PC-3 (cell line): ENCODE measurements around the gene MAST2. TPM values are rescaled to one million over a fixed set of nuclear protein-coding genes. Genes with fewer than 3 reads are reported as not detected.

ENCODE experiments used
- ATAC-seq: fragments of 200-7000 bp; cut with Tn5 transposase; 2 replicates; pipeline ENCODE4 v1.9.1; 2020; ENCODE audit warnings: mild to moderate bottlenecking, moderate library complexity
- BruUV-seq: library from RNA; stranded (reverse); fragments of 400-500 nt; replicated peaks from 2 replicates; lab custom pipeline; 2021; lab: Mats Ljungman, UMichigan
- CTCF ChIA-PET: fragments of 300-600 bp; sonication (Branson Sonifier 250); formaldehyde crosslinking; loops from one replicate; lab custom pipeline; 2022; ENCODE audit warnings: antibody characterized with exemption; lab: Charles Lee
- POLR2A ChIA-PET: fragments of 300-600 bp; sonication (Branson Sonifier 250); formaldehyde crosslinking; loops from one replicate; lab custom pipeline; 2022; ENCODE audit warnings: antibody characterized with exemption; ENCODE audit not compliant: unreplicated experiment; lab: Charles Lee
- DNase-seq: peaks from one replicate; pipeline ENCODE4 v3.0.0-alpha.2; 2015
- H2AFZ ChIP-seq: fragments of 300-600 bp; sonication (generic); 2 replicates; pipeline ENCODE4 v1.6.0; 2016; ENCODE audit warnings: antibody characterized with exemption, low read length
- H3F3A ChIP-seq: fragments of 300-600 bp; sonication (generic); one replicate; pipeline ENCODE4 v1.6.0; 2017; ENCODE audit warnings: antibody characterized with exemption, low read length, control low read depth, mild to moderate bottlenecking; ENCODE audit not compliant: unreplicated experiment
- H3K27ac ChIP-seq: fragments of 300-600 bp; sonication (generic); 2 replicates; pipeline ENCODE4 v1.5.1; 2016; ENCODE audit warnings: mild to moderate bottlenecking, low read length
- H3K27me3 ChIP-seq: fragments of 300-600 bp; sonication (generic); 2 replicates; pipeline ENCODE4 v1.6.1; 2016; ENCODE audit warnings: low read length, mixed read lengths
- H3K36me3 ChIP-seq: fragments of 300-600 bp; sonication (generic); 2 replicates; pipeline ENCODE4 v1.6.1; 2016; ENCODE audit warnings: low read depth, mixed run types, low read length, mixed read lengths
- H3K4me1 ChIP-seq: fragments of 300-600 bp; sonication (generic); 2 replicates; pipeline ENCODE4 v1.5.1; 2016; ENCODE audit warnings: low read length; ENCODE audit not compliant: insufficient read depth
- H3K4me2 ChIP-seq: fragments of 300-600 bp; sonication (generic); 2 replicates; pipeline ENCODE4 v1.6.0; 2016; ENCODE audit warnings: low read length
- H3K4me3 ChIP-seq: fragments of 300-600 bp; sonication (generic); 2 replicates; pipeline ENCODE4 v1.5.1; 2016; ENCODE audit warnings: mild to moderate bottlenecking, low read length, mixed read lengths
- H3K79me2 ChIP-seq: fragments of 300-600 bp; sonication (generic); 2 replicates; pipeline ENCODE4 v1.6.1; 2017; ENCODE audit warnings: low read length, mixed read lengths
- H3K9ac ChIP-seq: fragments of 300-600 bp; sonication (generic); 2 replicates; pipeline ENCODE4 v1.6.0; 2016; ENCODE audit warnings: mild to moderate bottlenecking, low read length
- H3K9me2 ChIP-seq: fragments of 300-600 bp; sonication (generic); replicated peaks from 2 replicates; pipeline ENCODE4 v1.6.1; 2016; ENCODE audit warnings: mixed run types, low read length, mixed read lengths
- H3K9me3 ChIP-seq: fragments of 300-600 bp; sonication (generic); 2 replicates; pipeline ENCODE4 v1.6.1; 2016; ENCODE audit warnings: low read length, mixed read lengths
- H4K20me1 ChIP-seq: fragments of 300-600 bp; sonication (generic); 2 replicates; pipeline ENCODE4 v1.6.1; 2016; ENCODE audit warnings: low read length, mixed read lengths
- CTCF ChIP-seq: fragments of 300-600 bp; sonication (generic); conservative IDR thresholded peaks from 2 replicates; pipeline ENCODE4 v1.5.1; 2017; ENCODE audit warnings: antibody characterized with exemption, low read depth, mild to moderate bottlenecking, low read length
- EZH2 ChIP-seq: fragments of 300-600 bp; sonication (generic); IDR thresholded peaks from one replicate; pipeline ENCODE4 v1.6.1; 2017; ENCODE audit warnings: antibody characterized with exemption, mild to moderate bottlenecking, low read length; ENCODE audit not compliant: unreplicated experiment
- EZH2phosphoT487 ChIP-seq: fragments of 300-600 bp; sonication (generic); IDR thresholded peaks from 2 replicates; pipeline ENCODE4 v1.6.1; 2018; ENCODE audit warnings: mild to moderate bottlenecking, antibody characterized with exemption, low read length, borderline replicate concordance
- intact Hi-C: fragments of 100-400 bp; cut with micrococcal nuclease; formaldehyde crosslinking; loops from 2 replicates; pipeline ENCODE4 v1.9.0; 2023
- total RNA-seq: library from RNA; depleted of rRNA; stranded (reverse); fragments of >200 nt; gene quantifications from 2 replicates; pipeline ENCODE4 v1.2.3, GENCODE V29; 2014

The MAST2 gene
- total RNA-seq, 1 experiment from 2014 or later = 29.3 TPM

- no peak overlapping the region for H3K9ac ChIP-seq
- ChIA-PET POLR2A (no interaction called here), CTCF (no interaction called here)
- no peaks in the 10 kb centered on the region for H3K36me3 ChIP-seq
- no peak overlapping the region for H3K27ac ChIP-seq
- no peaks in the 10 kb centered on the region for H3K79me2 ChIP-seq
- no peak for ATAC-seq
- H3K9me2 ChIP-seq = no peaks in the 10 kb centered on the region
- H3K4me1 ChIP-seq = no peaks in the 10 kb centered on the region
- no peak for DNase-seq
- no peaks in the 10 kb centered on the region for H3K9me3 ChIP-seq
- H3K27me3 ChIP-seq = no peaks in the 10 kb centered on the region
- no peak overlapping the region for H3K4me2 ChIP-seq
- no TSS peak for BruUV-seq
- intact Hi-C loops = no loop called here
- H2AFZ ChIP-seq = no peak overlapping the region
- TF ChIP-seq EZH2phosphoT487 = no peak
- no peak for TF ChIP-seq CTCF
- TF ChIP-seq EZH2 = no peak
- H3F3A ChIP-seq = no peaks in the 10 kb centered on the region
- no peak overlapping the region for H3K4me3 ChIP-seq
- no peaks in the 10 kb centered on the region for H4K20me1 ChIP-seq
These were observed 119.4 kb downstream of the MAST2 start for GRCh38 chr1:45922813-45923212.

- H3F3A ChIP-seq = no peaks in the 10 kb centered on the region
- DNase-seq (no peak), ATAC-seq (no peak)
- H3K79me2 ChIP-seq = no peaks in the 10 kb centered on the region
- no peak overlapping the region for H3K27ac ChIP-seq
- no peaks in the 10 kb centered on the region for H3K9me2 ChIP-seq
- no TSS peak for BruUV-seq
- no peaks in the 10 kb centered on the region for H3K36me3 ChIP-seq
- H3K27me3 ChIP-seq = no peaks in the 10 kb centered on the region
- intact Hi-C loops = no loop called here
- H3K4me1 ChIP-seq = 0 out of 2 replicates have a peak, but pooled peaks cover 4% of the 10 kb centered on the region
- no peak overlapping the region for H3K9ac ChIP-seq
- H3K4me2 ChIP-seq = no peak overlapping the region
- no peak overlapping the region for H2AFZ ChIP-seq
- CTCF ChIA-PET = no interaction called here
- POLR2A ChIA-PET = no interaction called here
- no peak for TF ChIP-seq CTCF
- H3K4me3 ChIP-seq = no peak overlapping the region
- no peaks in the 10 kb centered on the region for H3K9me3 ChIP-seq
- H4K20me1 ChIP-seq = no peaks in the 10 kb centered on the region
These were observed 119.9 kb downstream of the MAST2 start for GRCh38 chr1:45923343-45923742.

GRCh38 chr1:45924736-45925135 is 121.3 kb downstream of the MAST2 start:
- H3K4me1 ChIP-seq = peaks cover 17% of the 10 kb centered on the region
- ChIA-PET POLR2A (no interaction called here), CTCF (no interaction called here)
- no peak for TF ChIP-seq EZH2phosphoT487
- no peak for TF ChIP-seq EZH2
- TF ChIP-seq CTCF = no peak
- H3K4me2 ChIP-seq = no peak overlapping the region
- DNase-seq = no peak
- intact Hi-C loops = loop anchor here (5.0 kb wide), 1 partner anchor 37 kb away; no protein-coding TSS in a partner anchor
- H3F3A ChIP-seq = peaks cover 10% of the 10 kb centered on the region
- no peaks in the 10 kb centered on the region for H3K27me3 ChIP-seq
- H2AFZ ChIP-seq = no peak overlapping the region
- no peaks in the 10 kb centered on the region for H3K36me3 ChIP-seq
- BruUV-seq = no TSS peak
- H3K4me3 ChIP-seq = no peak overlapping the region
- no peaks in the 10 kb centered on the region for H3K9me2 ChIP-seq
- H4K20me1 ChIP-seq = no peaks in the 10 kb centered on the region
- ATAC-seq = no peak
- H3K79me2 ChIP-seq = no peaks in the 10 kb centered on the region
- no peak overlapping the region for H3K27ac ChIP-seq
- no peaks in the 10 kb centered on the region for H3K9me3 ChIP-seq
- no peak overlapping the region for H3K9ac ChIP-seq
